Mesodermal cell (in vitro differentiated cells): ENCODE measurements around the gene KCNMB1.
"Not testable (repeated sequence)": the region's sequence is repeated elsewhere in the genome, so short reads cannot be mapped to it uniquely, and the experiment has no call there.

ENCODE experiments used
- H3K27ac ChIP-seq: 2 replicates; pipeline ENCODE4 v1.7.0; 2013; ENCODE audit warnings: mild to moderate bottlenecking, low read depth, low read length, moderate library complexity; ENCODE audit not compliant: severe bottlenecking
- H3K36me3 ChIP-seq: 2 replicates; pipeline ENCODE4 v1.7.1; 2013; ENCODE audit warnings: mild to moderate bottlenecking, low read length, moderate library complexity; ENCODE audit not compliant: control insufficient read depth, insufficient read depth
- H3K4me1 ChIP-seq: one replicate; pipeline ENCODE4 v1.7.1; 2013; ENCODE audit warnings: mild to moderate bottlenecking, low read length; ENCODE audit not compliant: insufficient read depth, control insufficient read depth, poor library complexity, severe bottlenecking
- H3K4me3 ChIP-seq: 2 replicates; pipeline ENCODE4 v1.7.0; 2013; ENCODE audit warnings: low read length, control low read depth, mild to moderate bottlenecking; ENCODE audit not compliant: insufficient read depth, poor library complexity, severe bottlenecking; ENCODE audit errors: extremely low read depth
- H3K9me3 ChIP-seq: 2 replicates; pipeline ENCODE4 v1.7.1; 2013; ENCODE audit warnings: mild to moderate bottlenecking, low read length, moderate library complexity; ENCODE audit not compliant: control insufficient read depth
- WGBS, 2 experiments: methylation state at CpG; one replicate each; pipeline ENCODE4 v1.1.5; 2013; ENCODE audit warnings: missing lambda C conversion rate in 2 of 2; ENCODE audit not compliant: insufficient coverage in 2 of 2; 5-methylcytosine and 5-hydroxymethylcytosine counted together

KCNMB1 gene

DNA sequence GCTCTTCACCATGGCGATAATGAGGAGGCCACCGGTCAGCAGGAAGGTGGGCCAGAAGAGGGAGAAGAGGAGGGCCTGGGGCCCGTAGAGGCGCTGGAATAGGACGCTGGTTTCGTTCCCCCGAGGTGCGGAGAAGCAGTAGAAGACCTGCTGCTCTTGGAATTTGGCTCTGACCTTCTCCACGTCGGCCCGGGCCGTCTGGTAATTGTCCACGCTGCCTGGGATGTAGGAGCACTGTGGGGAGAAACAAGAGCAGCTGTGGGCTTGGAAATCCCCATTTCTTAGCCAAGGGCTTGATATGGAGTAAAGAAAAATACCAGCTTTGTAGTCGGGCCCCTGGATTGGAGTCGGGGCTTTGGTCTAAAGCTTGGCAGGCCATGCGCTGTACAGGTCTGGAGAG is 10.4 kb downstream of the KCNMB1 start:
- WGBS, 2 experiments, result 93 to 95% methylated on average over 12 of the region's 16 CpGs
- Histone ChIP-seq H3K4me1 (no peaks in the 10 kb centered on the region), H3K36me3 (no peaks in the 10 kb centered on the region), H3K27ac (no peak overlapping the region), H3K4me3 (no peak overlapping the region), H3K9me3 (no peaks in the 10 kb centered on the region)

DNA sequence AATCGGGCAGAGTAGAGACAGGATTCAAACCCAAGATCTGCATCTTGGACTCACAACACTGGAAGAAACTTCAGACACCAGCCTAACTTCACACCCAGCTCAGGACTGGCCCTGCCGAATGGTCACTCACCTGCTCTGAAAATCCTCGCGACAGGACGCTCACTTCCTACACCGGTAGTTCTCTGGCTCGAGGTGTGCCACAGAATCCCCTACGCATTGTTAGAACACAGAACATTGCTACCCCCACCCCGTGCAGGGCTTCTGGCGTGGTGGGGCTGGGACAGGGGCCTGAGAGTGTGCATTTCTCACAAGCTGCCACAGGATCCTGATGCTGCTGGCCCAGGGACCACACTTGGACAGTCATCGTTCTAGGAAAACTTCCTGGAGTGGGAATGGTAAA is 12.1 kb downstream of the KCNMB1 start:
- no peaks in the 10 kb centered on the region for H3K36me3 ChIP-seq
- 91 to 93% methylated on average over 7 to 10 of the region's 11 CpGs for WGBS, 2 experiments
- no peaks in the 10 kb centered on the region for H3K9me3 ChIP-seq
- H3K4me3 ChIP-seq, result no peak overlapping the region
- no peaks in the 10 kb centered on the region for H3K4me1 ChIP-seq
- no peak overlapping the region for H3K27ac ChIP-seq

DNA sequence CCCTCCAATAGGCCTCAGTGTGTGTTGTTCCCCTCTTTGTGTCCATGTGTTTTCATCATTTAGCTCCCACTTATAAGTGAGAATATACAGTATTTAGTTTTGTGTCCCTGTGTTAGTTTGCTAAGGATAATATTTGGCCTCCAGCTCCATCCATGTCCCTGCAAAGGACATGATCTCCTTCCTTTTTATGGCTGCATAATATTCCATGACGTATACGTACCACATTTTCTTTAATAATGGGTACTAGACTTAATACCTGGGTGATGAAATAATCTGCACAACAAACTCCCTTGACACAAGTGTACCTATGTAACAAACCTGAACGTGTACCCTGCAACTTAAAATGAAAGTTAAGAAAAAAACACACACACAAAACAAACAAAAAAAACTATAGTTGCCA is 12.6 kb downstream of the KCNMB1 start:
- not testable (repeated sequence) for H3K9me3 ChIP-seq, H3K4me3 ChIP-seq, H3K36me3 ChIP-seq, H3K4me1 ChIP-seq, H3K27ac ChIP-seq
- 100% methylated on average over 1 of the region's 3 CpGs; no CpG with 5 or more reads in 1 of the 2 experiments for WGBS, 2 experiments

DNA sequence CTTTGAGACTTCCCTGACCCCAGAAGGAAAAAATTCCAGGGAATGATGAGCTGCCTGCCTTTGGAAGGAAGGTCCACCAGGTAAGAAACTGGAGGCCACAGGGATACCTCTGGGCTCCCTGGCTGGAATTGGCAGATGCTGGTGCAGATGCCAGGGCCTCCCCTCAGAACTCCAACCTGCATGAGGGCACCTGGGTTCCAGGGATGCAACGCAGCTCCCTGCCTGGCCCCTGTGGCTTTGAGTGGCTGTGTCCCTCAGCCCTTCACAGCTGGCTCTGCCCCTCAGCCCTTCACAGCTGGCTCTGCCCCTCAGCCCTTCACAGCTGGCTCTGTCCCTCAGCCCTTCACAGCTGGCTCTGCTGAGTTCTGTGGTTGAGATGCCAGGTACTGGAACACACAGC is 13.9 kb downstream of the KCNMB1 start:
- Histone ChIP-seq H3K4me1 (no peaks in the 10 kb centered on the region), H3K9me3 (no peaks in the 10 kb centered on the region), H3K36me3 (no peaks in the 10 kb centered on the region), H3K4me3 (no peak overlapping the region), H3K27ac (no peak overlapping the region)
- 78 to 100% methylated on average over 1 of the region's 1 CpG for WGBS, 2 experiments

DNA sequence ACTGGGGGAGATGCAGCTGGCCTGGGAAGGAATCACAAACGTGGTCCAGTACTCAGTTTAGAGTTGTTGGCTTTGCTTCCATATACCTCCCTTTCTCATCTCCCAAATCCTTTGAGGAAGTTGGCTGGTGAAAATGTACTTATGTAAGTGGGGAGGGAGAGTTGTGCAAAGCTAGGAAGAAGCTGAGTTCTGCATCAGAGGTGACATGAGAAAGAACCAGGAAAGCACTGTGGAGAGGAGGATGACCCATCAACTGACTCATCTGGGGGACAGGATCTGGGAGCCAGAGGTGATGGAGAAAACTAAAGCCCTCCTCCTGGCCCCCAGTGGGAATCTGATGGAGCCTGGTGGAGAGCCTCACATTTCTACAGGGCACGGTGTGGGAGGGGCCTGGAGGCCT is 16.2 kb downstream of the KCNMB1 start:
- no peak overlapping the region for H3K4me3 ChIP-seq

DNA sequence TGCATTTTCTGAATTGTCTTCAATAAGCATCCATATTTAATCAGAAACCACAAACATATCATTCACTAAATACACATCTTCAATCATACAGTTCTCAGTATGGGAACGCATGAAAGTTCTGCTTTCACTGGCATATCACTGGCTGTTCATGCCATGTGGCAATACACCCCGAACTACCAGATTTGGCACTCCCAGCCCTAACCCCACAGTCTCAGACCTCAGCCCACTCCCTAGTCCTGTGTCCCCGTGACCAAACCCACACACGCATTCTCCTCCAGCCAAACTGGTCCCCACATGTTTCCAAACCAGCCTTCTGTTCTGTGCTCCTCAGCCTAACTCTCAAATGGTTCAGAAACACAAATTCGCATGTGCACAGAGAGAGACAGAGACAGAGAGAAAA is 20.6 kb downstream of the KCNMB1 start:
- H3K9me3 ChIP-seq, result no peaks in the 10 kb centered on the region
- 96 to 99% methylated on average over 4 of the region's 5 CpGs for WGBS, 2 experiments
- H3K4me3 ChIP-seq, result no peak overlapping the region
- no peaks in the 10 kb centered on the region for H3K36me3 ChIP-seq
- no peak overlapping the region for H3K27ac ChIP-seq
- no peaks in the 10 kb centered on the region for H3K4me1 ChIP-seq

More for the DNA sequence above, 16.2 kb downstream of the KCNMB1 start:
- H3K27ac ChIP-seq, result no peak overlapping the region
- H3K4me1 ChIP-seq, result no peaks in the 10 kb centered on the region
- no peaks in the 10 kb centered on the region for H3K36me3 ChIP-seq
- H3K9me3 ChIP-seq, result no peaks in the 10 kb centered on the region
- 80% methylated on average over 1 of the region's 2 CpGs; no CpG with 5 or more reads in 1 of the 2 experiments for WGBS, 2 experiments

DNA sequence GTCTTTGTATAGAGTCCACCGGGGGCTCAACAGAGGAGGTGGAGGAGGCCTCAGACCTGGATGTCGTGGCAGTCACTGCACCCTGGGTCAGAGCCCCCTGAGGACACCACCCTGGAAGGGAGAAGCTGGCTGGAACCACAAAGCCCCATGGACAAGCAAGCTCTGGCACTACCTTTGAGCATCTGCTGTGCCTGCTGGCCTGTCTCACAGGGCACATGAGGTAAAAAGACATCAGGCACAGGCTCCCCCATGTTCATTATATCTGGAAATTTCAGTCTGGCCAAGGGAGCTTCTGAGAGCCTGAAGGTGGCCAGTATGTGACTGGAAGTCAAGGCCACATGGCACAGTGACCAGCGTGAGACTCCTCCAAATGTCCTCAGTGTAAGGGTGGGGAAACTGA is 22.9 kb downstream of the KCNMB1 start:
- Histone ChIP-seq H3K4me1 (no peaks in the 10 kb centered on the region), H3K36me3 (no peaks in the 10 kb centered on the region), H3K27ac (no peak overlapping the region), H3K9me3 (no peaks in the 10 kb centered on the region), H3K4me3 (no peak overlapping the region)
- 93 to 94% methylated on average over 3 of the region's 3 CpGs for WGBS, 2 experiments

DNA sequence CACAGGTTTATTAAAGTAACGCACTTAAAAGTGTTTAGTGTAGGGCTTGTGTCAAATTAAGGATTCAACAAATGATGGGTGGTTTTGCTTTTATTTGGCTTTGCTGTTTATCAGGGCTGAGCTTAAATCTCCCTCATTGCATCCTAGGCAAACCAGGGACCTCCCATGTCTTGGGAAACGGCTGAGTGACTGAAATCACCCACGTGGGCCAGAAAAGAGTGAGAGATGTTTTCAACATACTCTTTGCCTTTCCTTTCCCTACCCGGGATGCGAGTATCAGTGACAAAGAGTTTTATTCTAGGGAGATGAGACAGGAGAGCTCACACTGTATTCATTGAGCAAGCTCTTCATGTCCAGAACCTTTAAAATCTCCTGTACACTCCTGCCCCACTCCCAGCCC is 23.3 kb downstream of the KCNMB1 start:
- Histone ChIP-seq H3K4me1 (no peaks in the 10 kb centered on the region), H3K27ac (no peak overlapping the region), H3K36me3 (no peaks in the 10 kb centered on the region), H3K4me3 (no peak overlapping the region), H3K9me3 (no peaks in the 10 kb centered on the region)
- WGBS, 2 experiments, result 83 to 100% methylated on average over 2 of the region's 5 CpGs

DNA sequence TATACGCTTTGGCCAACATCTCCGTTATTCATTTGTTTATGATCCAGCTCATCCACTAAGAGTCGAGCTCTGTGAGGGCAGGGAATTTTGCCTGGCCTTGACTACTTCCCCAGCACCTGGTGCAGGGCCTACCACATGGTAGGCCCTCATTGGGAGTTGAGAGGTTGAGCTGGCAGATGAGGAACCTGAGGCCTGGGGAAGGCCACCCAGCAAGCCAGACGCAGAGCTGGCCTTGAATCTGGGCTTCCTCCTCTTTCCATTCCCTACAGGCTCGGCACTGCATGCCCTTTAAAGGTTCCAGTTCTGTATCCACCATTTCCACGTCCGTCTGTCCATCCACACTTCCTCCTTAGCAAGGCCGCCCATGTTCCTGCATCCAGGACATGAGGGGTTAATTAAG is 24.2 kb downstream of the KCNMB1 start:
- H3K36me3 ChIP-seq, result no peaks in the 10 kb centered on the region
- H3K27ac ChIP-seq, result no peak overlapping the region
- no peak overlapping the region for H3K4me3 ChIP-seq
- WGBS, 2 experiments, result 84 to 92% methylated on average over 5 to 7 of the region's 8 CpGs
- no peaks in the 10 kb centered on the region for H3K9me3 ChIP-seq
- H3K4me1 ChIP-seq, result no peaks in the 10 kb centered on the region

DNA sequence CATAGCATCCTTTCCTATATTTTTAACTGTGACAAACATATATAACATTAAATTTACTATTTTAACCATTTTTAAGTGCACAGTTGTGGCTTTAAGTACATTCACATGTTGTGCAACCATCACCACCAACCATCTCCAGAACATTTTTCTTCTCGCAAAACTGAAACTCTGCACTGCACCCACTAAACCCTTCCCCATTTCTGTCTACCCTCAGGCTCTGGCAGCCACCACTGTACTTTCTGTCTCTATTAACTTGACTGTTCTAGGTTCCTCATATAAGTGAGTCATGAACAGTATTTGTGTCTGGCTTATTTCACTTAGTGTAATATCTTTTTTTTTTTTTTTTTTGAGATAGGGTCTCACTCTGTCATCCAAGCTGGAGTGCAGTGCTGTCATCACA is 25.5 kb downstream of the KCNMB1 start:
- Histone ChIP-seq H3K36me3 (no peaks in the 10 kb centered on the region), H3K9me3 (no peaks in the 10 kb centered on the region), H3K27ac (no peak overlapping the region), H3K4me3 (no peak overlapping the region), H3K4me1 (no peaks in the 10 kb centered on the region)
- 92 to 100% methylated on average over 1 of the region's 1 CpG for WGBS, 2 experiments

DNA sequence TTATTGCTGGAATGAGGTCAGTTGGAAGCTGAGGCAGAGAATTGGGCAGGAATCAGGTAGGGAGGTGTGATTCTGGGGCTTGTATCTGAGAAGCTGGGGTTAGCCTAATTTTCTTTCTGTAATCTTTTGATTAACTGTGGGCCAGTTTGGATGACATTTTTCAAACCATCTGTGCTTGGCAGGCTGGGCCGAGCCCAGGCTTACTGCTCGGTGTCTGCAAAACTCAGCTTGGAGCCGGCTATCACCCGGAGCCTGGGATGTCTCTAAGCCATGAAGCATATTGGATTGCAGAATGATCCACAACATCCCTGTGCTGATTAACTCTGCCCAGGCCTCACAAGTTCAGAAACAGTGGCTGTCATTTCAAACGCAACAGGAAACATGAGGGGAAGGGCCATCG is 26.5 kb downstream of the KCNMB1 start:
- WGBS, 2 experiments, result 93 to 95% methylated on average over 6 of the region's 6 CpGs
- H3K9me3 ChIP-seq, result no peaks in the 10 kb centered on the region
- H3K4me3 ChIP-seq, result no peak overlapping the region
- H3K27ac ChIP-seq, result no peak overlapping the region
- no peaks in the 10 kb centered on the region for H3K36me3 ChIP-seq
- H3K4me1 ChIP-seq, result no peaks in the 10 kb centered on the region

DNA sequence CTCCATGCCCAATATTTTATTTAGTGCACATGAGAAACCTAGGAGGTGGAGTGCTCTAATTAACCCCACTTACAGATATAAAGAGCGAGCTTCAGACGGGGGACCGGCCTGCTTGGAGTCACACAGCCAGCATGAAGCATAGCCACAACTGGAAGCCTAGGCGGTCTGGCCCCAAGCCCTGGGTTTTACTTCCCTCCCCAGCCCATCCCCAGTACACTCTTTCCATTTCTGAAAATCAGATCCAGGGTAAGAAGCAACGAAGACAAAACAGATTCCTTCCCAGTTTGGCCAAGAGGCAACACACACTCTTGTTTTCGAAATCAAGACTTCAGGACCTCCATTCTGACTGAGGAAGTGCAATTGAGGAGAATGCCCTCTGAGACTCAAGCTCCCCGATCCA is 27.1 kb downstream of the KCNMB1 start:
- 95 to 97% methylated on average over 4 to 5 of the region's 7 CpGs for WGBS, 2 experiments

More for the DNA sequence above, 27.1 kb downstream of the KCNMB1 start:
- Histone ChIP-seq H3K4me1 (no peaks in the 10 kb centered on the region), H3K4me3 (no peak overlapping the region), H3K9me3 (no peaks in the 10 kb centered on the region), H3K27ac (no peak overlapping the region), H3K36me3 (no peaks in the 10 kb centered on the region)
